Measurements from ENCODE around the gene SMARCAL1. TPM values are rescaled to one million over a fixed set of nuclear protein-coding genes. Genes with fewer than 3 reads are reported as not detected.

SMARCAL1 gene
- total and polyA plus RNA-seq, 9 of the 15 experiments (the other 6 are each of a cell fraction or from before 2014, with no cell fraction given), result 8.2 to 27.9 (median 12.4) TPM

DNA sequence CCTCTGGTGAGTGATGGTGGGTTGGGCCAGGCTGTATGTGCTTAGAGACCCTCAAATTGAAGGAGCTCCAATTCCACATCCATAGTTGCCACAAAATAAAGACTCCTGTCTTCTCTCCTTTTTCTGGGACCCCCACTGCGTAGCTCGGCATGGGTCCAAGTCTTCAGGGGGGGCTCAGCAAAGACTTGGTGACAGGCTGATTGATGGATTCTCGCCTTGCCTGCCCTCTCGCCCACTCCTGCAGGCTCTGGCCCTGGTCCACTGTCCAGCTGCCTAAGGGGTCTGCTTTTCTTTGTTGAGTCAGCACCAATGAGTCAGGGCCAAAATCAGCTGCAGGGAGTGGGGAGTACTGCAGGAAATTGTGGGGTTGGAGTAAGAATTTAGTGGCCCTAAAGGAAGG is 107.8 kb downstream of the SMARCAL1 start (continued):
- TF ChIP-seq, protein P1, sequence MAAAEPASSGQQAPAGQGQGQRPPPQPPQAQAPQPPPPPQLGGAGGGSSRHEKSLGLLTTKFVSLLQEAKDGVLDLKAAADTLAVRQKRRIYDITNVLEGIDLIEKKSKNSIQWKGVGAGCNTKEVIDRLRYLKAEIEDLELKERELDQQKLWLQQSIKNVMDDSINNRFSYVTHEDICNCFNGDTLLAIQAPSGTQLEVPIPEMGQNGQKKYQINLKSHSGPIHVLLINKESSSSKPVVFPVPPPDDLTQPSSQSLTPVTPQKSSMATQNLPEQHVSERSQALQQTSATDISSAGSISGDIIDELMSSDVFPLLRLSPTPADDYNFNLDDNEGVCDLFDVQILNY (CRISPR knock-in tag; IDR thresholded peaks at IDR 0.05), result no peak
- no peak for TF ChIP-seq CEBPZ (IDR thresholded peaks at IDR 0.05; ENCODE audit: borderline replicate concordance, low read depth, low read length)
- TF ChIP-seq, protein P2, sequence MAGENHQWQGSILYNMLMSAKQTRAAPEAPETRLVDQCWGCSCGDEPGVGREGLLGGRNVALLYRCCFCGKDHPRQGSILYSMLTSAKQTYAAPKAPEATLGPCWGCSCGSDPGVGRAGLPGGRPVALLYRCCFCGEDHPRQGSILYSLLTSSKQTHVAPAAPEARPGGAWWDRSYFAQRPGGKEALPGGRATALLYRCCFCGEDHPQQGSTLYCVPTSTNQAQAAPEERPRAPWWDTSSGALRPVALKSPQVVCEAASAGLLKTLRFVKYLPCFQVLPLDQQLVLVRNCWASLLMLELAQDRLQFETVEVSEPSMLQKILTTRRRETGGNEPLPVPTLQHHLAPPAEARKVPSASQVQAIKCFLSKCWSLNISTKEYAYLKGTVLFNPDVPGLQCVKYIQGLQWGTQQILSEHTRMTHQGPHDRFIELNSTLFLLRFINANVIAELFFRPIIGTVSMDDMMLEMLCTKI (IDR thresholded peaks at IDR 0.05; ENCODE audit: partially characterized antibody), result no peak
- no peak for TF ChIP-seq ARHGAP35 (IDR thresholded peaks at IDR 0.05; ENCODE audit: partially characterized antibody)

Measured in K562 (cell line).